HG03159 (cell line): ENCODE measurements around the gene ADAMTS18.
"Not testable (repeated sequence)": the region's sequence is repeated elsewhere in the genome, so short reads cannot be mapped to it uniquely, and the experiment has no call there.

Experiments
- ATAC-seq: cut with Tn5 transposase; IDR thresholded peaks from one replicate; pipeline ENCODE4 v1.9.1; 2021; ENCODE audit warnings: mild to moderate bottlenecking, moderate library complexity; ENCODE audit not compliant: unreplicated experiment

The ADAMTS18 gene

GRCh38 chr16:77295896-77296295 is 138.9 kb downstream of the ADAMTS18 start:
- no peak for ATAC-seq

GRCh38 chr16:77290451-77291115 is 144.3 kb downstream of the ADAMTS18 start:
- ATAC-seq = no peak

DNA sequence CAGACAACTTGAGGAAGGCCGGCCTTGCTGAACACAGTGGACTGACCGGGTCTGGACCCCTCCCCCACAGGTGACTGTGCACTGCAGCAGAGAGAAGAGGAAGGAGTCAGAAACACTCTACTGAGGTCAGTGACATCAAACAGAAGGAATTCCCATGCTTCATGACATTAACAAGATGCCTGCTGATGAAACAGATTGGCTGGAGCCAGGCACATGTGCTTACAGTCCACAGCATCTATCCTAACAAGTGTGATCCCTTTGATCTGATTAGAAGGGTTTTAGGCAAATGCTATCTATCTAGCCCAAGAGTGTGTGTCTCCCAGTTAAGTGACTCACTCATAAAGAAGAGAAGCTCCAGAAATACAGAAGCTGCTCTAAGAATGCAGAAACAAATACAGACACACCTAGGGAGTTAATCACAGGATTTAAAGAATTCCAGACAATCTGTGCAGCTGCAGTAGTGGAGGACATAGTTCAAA is 145.5 kb downstream of the ADAMTS18 start:
- ATAC-seq = no peak

- no peak for ATAC-seq
Measured at GRCh38 chr16:77288222-77288621, 146.6 kb downstream of the ADAMTS18 start.

- ATAC-seq = no peak
Measured at GRCh38 chr16:77285676-77286075, 149.2 kb downstream of the ADAMTS18 start.

DNA sequence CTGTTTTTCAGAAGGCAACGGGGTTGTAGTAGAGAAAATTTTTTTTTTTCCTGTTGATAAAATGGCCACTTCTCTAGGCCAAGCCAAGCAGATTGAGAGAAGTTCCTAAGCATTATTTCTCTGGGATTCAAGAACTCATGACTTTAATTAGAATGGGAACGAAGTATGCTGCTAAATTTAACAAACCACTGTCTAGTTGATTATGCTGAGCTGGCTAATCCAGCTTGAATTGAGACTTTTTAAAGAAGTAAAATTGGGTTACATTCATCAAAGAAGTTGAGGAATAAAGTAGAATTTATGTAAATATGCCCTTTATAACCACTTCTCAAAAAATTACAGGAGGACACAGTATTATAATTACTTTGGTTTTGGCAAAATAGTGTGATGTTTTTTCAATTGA is 152.5 kb downstream of the ADAMTS18 start:
- ATAC-seq = no peak

GRCh38 chr16:77279316-77279715 is 155.5 kb downstream of the ADAMTS18 start:
- not testable (repeated sequence) for ATAC-seq

DNA sequence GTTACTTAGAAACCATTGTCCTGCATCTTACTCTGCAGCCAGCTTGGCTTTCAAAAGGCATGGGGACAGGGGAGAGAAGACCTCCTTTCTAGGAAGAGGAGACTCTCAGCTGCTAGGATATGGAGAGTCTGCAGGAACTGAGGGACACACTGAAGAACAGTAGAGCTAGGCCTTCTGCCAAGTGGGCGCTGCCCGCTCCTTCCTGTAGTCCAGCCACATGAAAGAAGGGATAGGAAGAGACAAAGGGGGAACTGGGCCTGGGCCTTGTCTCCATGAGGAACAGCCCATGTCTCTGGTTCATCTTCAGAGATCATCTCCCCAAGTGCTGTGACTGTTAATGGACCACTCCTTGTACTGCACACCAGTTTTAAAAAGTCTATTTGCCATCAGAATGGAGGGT is 157.3 kb downstream of the ADAMTS18 start:
- no peak for ATAC-seq

DNA sequence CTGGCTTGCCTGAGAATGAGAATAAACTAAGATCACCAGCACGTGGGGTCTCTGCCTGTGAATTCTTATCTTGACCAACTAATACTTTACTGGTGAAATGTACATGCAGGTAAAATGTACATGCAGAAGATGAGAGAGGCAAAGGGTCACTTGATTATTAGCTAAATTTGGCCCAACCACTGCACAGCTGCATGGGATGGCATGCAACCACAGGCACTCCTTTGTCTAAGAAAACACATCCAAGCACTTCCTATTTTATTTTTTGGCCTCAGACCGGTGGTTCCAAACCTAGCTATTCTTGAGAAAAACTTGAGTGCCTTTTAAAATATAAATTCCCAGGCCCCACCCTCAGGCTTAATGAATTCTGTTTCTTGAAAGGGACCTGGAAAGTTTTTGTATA is 157.7 kb downstream of the ADAMTS18 start:
- ATAC-seq = no peak

DNA sequence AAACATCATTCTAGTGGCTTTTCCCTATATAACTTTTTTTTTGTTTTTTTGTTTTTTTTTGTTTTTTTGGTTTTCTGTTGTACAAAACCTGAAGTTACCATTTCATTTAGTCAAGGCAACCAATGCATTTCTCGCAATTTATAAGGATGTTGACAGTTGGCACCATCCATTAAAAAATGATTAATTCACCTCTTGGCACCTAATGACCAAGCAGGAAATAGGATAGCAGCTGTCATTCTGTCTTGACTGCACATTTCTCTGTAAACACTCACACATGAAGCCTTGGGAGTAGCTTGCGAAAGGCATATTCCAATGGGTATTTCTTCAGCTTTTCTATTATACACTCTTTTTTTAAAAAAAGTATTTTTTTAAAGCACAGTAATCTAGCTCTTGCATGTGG is 158.2 kb downstream of the ADAMTS18 start:
- ATAC-seq = no peak

DNA sequence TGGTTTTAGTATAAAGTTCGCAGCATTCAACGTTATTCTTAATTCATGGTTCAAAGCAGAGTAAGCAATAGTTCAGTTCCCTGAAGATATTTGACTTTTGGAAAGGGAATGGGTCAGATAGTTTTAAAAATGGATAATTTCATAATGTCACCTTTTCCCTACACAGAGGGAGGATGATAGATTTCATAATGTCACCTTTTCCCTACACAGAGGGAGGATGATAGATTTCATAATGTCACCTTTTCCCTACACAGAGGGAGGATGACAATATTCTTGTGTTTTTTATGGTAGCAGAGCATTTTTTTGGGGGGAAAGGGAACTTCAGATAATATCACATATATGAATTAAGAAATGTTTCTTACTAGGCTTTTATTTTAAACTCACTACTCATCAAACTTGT is 159.5 kb downstream of the ADAMTS18 start:
- ATAC-seq = not testable (repeated sequence)

DNA sequence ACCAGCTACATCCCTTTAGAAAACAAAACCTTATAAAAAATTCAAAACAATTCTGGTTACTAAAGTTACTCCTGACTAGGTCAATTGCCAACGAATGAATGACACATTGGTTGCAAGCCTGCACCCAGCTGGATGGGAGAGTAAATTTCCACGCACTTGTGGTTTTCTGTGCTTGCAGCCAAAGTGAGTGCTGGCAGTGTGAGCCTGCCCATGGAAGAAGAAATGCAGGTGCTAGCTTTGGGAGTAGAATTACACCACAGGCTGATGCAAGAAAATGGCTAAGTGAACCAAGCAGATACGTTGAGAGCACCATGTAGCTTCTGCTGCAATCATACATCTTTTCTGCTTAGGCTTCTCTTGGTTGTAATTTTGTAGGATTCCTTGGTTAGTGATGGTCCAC is 161.0 kb downstream of the ADAMTS18 start:
- no peak for ATAC-seq

- no peak for ATAC-seq
Measured at GRCh38 chr16:77271532-77272426, 163.1 kb downstream of the ADAMTS18 start.

GRCh38 chr16:77266185-77266584 is 168.6 kb downstream of the ADAMTS18 start:
- not testable (repeated sequence) for ATAC-seq

DNA sequence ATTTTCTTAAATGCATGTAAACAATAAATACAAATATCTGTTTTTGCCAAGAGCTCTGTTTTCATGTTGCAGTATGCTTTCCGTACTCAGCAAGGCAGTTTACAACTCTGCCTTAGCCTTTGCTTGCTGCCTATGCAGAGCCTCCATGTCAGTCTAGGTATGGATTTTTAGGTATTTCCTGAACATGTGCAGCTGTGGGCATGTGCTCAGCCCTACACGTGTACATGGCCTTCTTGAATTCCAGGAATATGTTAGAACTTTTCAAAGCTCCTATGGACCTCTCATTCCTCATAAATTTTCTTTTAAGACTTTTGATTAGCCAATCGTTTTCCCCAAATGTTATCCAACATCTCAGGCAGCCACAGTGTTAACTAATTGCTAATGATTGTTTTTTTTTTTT is 171.9 kb downstream of the ADAMTS18 start:
- no peak for ATAC-seq

DNA sequence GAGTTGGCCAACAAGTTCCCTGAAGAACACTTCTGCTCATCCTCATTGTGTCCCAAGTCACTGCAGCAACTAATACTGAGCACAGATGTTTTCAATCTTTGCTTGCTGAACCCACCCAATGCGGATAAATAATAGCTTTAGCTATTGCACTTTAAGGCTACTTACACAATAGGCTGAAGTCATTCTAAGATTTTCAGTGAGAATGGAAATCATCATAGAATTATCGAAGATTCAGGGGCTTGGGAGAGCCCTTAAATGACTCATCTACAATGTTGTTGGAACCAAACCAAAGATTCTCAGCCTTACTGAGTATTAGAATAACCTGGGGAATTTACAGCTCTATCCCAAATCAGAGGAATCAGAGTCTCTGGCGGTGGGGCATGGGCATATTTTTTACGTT is 184.4 kb downstream of the ADAMTS18 start:
- ATAC-seq = no peak

- no peak for ATAC-seq
Measured at GRCh38 chr16:77246150-77246549, 188.7 kb downstream of the ADAMTS18 start.

DNA sequence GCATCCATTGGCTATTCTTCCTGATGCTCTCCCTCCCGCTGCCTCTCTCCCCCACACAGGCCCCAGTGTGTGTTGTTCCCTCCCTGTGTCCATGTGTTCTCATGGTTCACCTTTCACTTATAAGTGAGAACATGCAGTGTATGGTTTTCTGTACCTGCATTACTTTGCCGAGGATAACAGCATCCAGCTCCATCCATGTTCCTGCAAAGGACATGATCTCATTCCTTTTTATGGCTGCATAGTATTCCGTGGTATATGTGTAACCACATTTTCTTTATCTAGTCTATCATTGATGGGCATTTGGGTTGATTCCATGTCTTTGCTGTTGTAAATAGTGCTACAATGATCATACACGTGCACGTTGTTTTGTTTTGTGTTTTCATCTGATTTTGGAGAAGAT is 192.4 kb downstream of the ADAMTS18 start:
- ATAC-seq = not testable (repeated sequence)

GRCh38 chr16:77238593-77238992 is 196.2 kb downstream of the ADAMTS18 start:
- ATAC-seq = no peak

DNA sequence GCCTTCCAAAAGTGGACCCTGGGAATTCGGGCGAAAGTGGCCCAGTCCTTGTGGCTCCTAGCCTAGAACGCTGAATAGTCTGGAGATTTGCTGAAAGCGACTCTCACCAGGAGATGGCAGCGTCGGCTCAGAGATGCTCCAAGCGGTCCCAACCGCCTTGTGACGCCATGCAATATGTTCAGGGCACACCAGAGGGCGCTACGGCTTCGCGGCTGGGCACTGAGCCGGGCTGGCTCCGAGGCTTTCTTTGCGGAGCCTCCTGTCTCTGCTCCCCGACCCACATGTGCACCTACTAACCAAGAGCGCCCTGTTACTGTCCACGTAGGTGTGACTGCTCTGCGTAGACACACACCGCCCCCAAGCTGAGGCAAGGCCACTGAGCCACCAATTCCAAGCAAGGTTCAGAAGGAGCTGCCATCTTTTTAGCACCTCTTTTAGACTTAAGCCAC is 198.7 kb downstream of the ADAMTS18 start:
- peak; percentile 99 for ATAC-seq

DNA sequence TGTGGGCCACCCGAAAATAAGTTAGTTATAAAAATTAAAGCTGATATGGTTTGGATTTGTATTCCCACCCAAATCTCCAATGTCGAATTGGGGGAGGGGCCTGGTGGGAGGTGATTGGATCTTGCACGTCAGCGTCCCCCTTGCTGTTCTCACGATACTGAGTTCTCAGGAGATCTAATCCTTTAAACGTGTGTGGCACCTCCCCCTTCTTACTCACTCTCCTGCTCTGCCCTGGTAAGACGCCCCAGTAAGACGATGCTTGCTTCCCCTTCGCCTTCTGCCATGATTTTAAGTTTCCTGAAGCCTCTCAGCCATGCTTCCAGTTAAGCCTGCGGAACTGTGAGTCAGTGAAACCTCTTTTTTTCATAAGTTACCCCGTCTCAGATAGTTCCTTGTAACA is 200.2 kb downstream of the ADAMTS18 start:
- ATAC-seq = no peak
